SK-N-SH (cell line): ENCODE results near the gene FOSL1. TPM values are rescaled to one million over a fixed set of nuclear protein-coding genes. Genes with fewer than 3 reads are reported as not detected.

Experiments used
- CTCF ChIA-PET: fragments of 300-600, 350-600 bp; formaldehyde crosslinking; extraction: SDS; loops from one replicate; lab custom pipeline; 2021; lab: Yijun Ruan, JAX
- POLR2A ChIA-PET: fragments of 350-600 bp; sonication (Branson Sonifier 250); formaldehyde crosslinking; extraction: SDS; loops from one replicate; lab custom pipeline; 2020; ENCODE audit warnings: antibody characterized with exemption, inconsistent platforms; lab: Yijun Ruan, JAX
- DNase-seq: peaks from one replicate; pipeline ENCODE4 v3.0.0; 2012
- H2AFZ ChIP-seq: fragments of 200-600 bp; sonication (generic); 2 replicates; pipeline ENCODE4 v1.8.1; 2016; ENCODE audit warnings: antibody characterized with exemption, mild to moderate bottlenecking, low read depth
- H3F3A ChIP-seq: fragments of 200-600 bp; sonication (generic); replicated peaks from 2 replicates; pipeline ENCODE3; 2016; ENCODE audit warnings: antibody characterized with exemption, mild to moderate bottlenecking; ENCODE audit not compliant: insufficient read depth
- H3K27ac ChIP-seq, 2 experiments: fragments of 200-500 bp in 1 of 2; fragments of 200-600 bp in 1 of 2; sonication (Bioruptor generic) in 1 of 2; sonication (generic), shearing (Covaris generic) in 1 of 2; 2 replicates each; pipeline versions ENCODE4 v1.5.1 to v1.6.1; 2014 to 2016; ENCODE audit warnings: low read depth in 2 of 2, inconsistent platforms in 1 of 2, low read length in 1 of 2, mild to moderate bottlenecking in 1 of 2, mixed read lengths in 1 of 2
- H3K27me3 ChIP-seq: fragments of 200-600 bp; sonication (generic), shearing (Covaris generic); 2 replicates; pipeline ENCODE4 v1.6.1; 2016; ENCODE audit warnings: mixed run types; ENCODE audit not compliant: insufficient read depth
- H3K36me3 ChIP-seq, 2 experiments: fragments of 200-500 bp in 1 of 2; fragments of 200-600 bp in 1 of 2; sonication (Bioruptor generic) in 1 of 2; sonication (generic) in 1 of 2; replicated peaks in 1 of 2; 2 replicates each; pipeline versions ENCODE3 to v1.5.1; 2014 to 2016; ENCODE audit warnings: low read length in 1 of 2, mild to moderate bottlenecking in 1 of 2; ENCODE audit not compliant: insufficient read depth in 2 of 2, control insufficient read depth in 1 of 2
- H3K4me1 ChIP-seq, 2 experiments: fragments of 200-500 bp in 1 of 2; fragments of 200-600 bp in 1 of 2; sonication (Bioruptor generic) in 1 of 2; sonication (generic), shearing (Covaris generic) in 1 of 2; 2 replicates each; pipeline versions ENCODE4 v1.5.1 to v1.6.1; 2014 to 2016; ENCODE audit warnings: low read depth in 1 of 2, low read length in 1 of 2, mixed run types in 1 of 2; ENCODE audit not compliant: insufficient read depth in 2 of 2, control insufficient read depth in 1 of 2
- H3K4me2 ChIP-seq: fragments of 200-600 bp; sonication (generic), shearing (Covaris generic); 2 replicates; pipeline ENCODE4 v1.6.1; 2017; ENCODE audit warnings: mixed run types
- H3K4me3 ChIP-seq, 2 experiments: fragments of 200-500 bp in 1 of 2; fragments of 200-600 bp in 1 of 2; sonication (Bioruptor generic) in 1 of 2; sonication (generic), shearing (Covaris generic) in 1 of 2; 2 replicates each; pipeline versions ENCODE4 v1.5.1 to v1.8.1; 2014 to 2016; ENCODE audit warnings: low read depth in 2 of 2, inconsistent platforms in 1 of 2, low read length in 1 of 2, mild to moderate bottlenecking in 1 of 2, mixed read lengths in 1 of 2, moderate library complexity in 1 of 2
- H3K79me2 ChIP-seq: fragments of 200-600 bp; sonication (generic); 2 replicates; pipeline ENCODE4 v1.8.1; 2017; ENCODE audit warnings: mild to moderate bottlenecking; ENCODE audit not compliant: insufficient read depth
- H3K9ac ChIP-seq: fragments of 200-600 bp; sonication (generic); 2 replicates; pipeline ENCODE4 v1.6.1; 2017; ENCODE audit warnings: mixed run types
- H3K9me2 ChIP-seq: fragments of 200-600 bp; sonication (generic); 2 replicates; pipeline ENCODE4 v1.6.1; 2017; ENCODE audit warnings: mixed run types
- H3K9me3 ChIP-seq: fragments of 200-600 bp; sonication (generic); 2 replicates; pipeline ENCODE4 v1.6.1; 2017; ENCODE audit warnings: mixed run types, mild to moderate bottlenecking, moderate library complexity
- H4K20me1 ChIP-seq: fragments of 200-600 bp; sonication (generic); 2 replicates; pipeline ENCODE4 v1.6.1; 2017; ENCODE audit warnings: mild to moderate bottlenecking, mixed run types; ENCODE audit not compliant: insufficient read depth
- EZH2phosphoT487 ChIP-seq: fragments of 200-600 bp; sonication (generic); IDR thresholded peaks from 2 replicates; pipeline ENCODE4 v1.6.1; 2017; ENCODE audit warnings: low read depth, mixed run types, mild to moderate bottlenecking, antibody characterized with exemption, moderate library complexity, borderline replicate concordance
- FOXJ3 ChIP-seq: sonication (generic); formaldehyde crosslinking; IDR thresholded peaks from 2 replicates; pipeline ENCODE4 v1.5.1; 2020; ENCODE audit warnings: mild to moderate bottlenecking, missing genetic modification reagents
- IRF3 ChIP-seq: fragments of 150-350 bp; IDR thresholded peaks from 2 replicates; pipeline ENCODE4 v1.6.1; 2016; ENCODE audit warnings: mild to moderate bottlenecking, low read depth, low read length
- MAX ChIP-seq: IDR thresholded peaks from 2 replicates; pipeline ENCODE4 v1.4.0; 2012; ENCODE audit warnings: low read depth
- MXI1 ChIP-seq: IDR thresholded peaks from 2 replicates; pipeline ENCODE4 v1.6.1; 2012; ENCODE audit warnings: mild to moderate bottlenecking, low read depth, low read length, improper control_type of control experiment
- NRF1 ChIP-seq: IDR thresholded peaks from 2 replicates; pipeline ENCODE4 v1.6.1; 2012; ENCODE audit warnings: low read depth, mild to moderate bottlenecking, low read length
- PBX3 ChIP-seq: IDR thresholded peaks from 2 replicates; pipeline ENCODE4; 2012
- POLR2AphosphoS5 ChIP-seq: IDR thresholded peaks from 2 replicates; pipeline ENCODE4 v1.6.1; 2012; ENCODE audit warnings: low read depth, low read length
- TCF12 ChIP-seq: IDR thresholded peaks from 2 replicates; pipeline ENCODE4 v1.4.0; 2012
- USF2 ChIP-seq: fragments of 150-350 bp; IDR thresholded peaks from 2 replicates; pipeline ENCODE4 v1.6.1; 2017; ENCODE audit warnings: antibody characterized with exemption, low read length, low read depth, borderline replicate concordance
- WGBS: methylation state at CpG from one replicate; pipeline ENCODE4 v1.1.6; 2017; ENCODE audit warnings: low lambda C conversion rate; 5-methylcytosine and 5-hydroxymethylcytosine counted together
- polyA plus RNA-seq, 3 experiments: library from polyadenylated mRNA; depleted of rRNA; stranded (reverse); fragments of >200 nt; gene quantifications; 2 replicates each; pipeline ENCODE4 v1.2.3, GENCODE V29; 2012

FOSL1 gene
- polyA plus RNA-seq, 1 of the 3 experiments (the other 2 are of a cell fraction): 30.1 TPM

- no peak for TF ChIP-seq IRF3
- peak; percentile 37 for TF ChIP-seq NRF1
- no peak for TF ChIP-seq PBX3
- TF ChIP-seq EZH2phosphoT487: no peak
- TF ChIP-seq FOXJ3 (CRISPR knock-in tag): no peak
- TF ChIP-seq TCF12: no peak
- no peak for TF ChIP-seq USF2
- peak; percentile 56 for TF ChIP-seq MAX
Observed at GRCh38 chr11:65859095-65859811, 40.9 kb downstream of the FOSL1 start (continued).

- ChIA-PET POLR2A (interaction anchor here (0.6 to 5.0 kb wide), 10 partner anchors 12 to 244 kb away, joined by 3 to 59 read pairs (median 6); partner anchors contain the start of genes CCDC85B, FIBP, KAT5 and PCNX3), CTCF (interaction anchor here (0.9 to 18.4 kb wide), 12 partner anchors 13 to 146 kb away, joined by 3 to 374 read pairs (median 5); partner anchors contain the start of genes BANF1, CCDC85B, CTSW and EFEMP2)
- TF ChIP-seq POLR2AphosphoS5 (no peak), MXI1 (0 out of 2 replicates have a peak, but pooled peaks have one; percentile 0), FOXJ3 (CRISPR knock-in tag) (no peak)
- Histone ChIP-seq H3K4me1 (peaks cover 10 to 33% of the 10 kb centered on the region in 2 experiments), H3K4me2 (peak overlapping the region; percentile 99), H3K36me3 (peaks cover 39 to 52% of the 10 kb centered on the region in 2 experiments), H3K9me3 (no peaks in the 10 kb centered on the region), H3K79me2 (peaks cover 74% of the 10 kb centered on the region), H4K20me1 (peaks cover 39% of the 10 kb centered on the region), H3K9ac (peak overlapping the region; percentile 70), H2AFZ (peak overlapping the region; percentile 69), H3K9me2 (no peaks in the 10 kb centered on the region), H3K27ac (peak overlapping the region; percentile 93), H3F3A (peaks cover 51% of the 10 kb centered on the region), H3K27me3 (no peaks in the 10 kb centered on the region), H3K4me3 (peak overlapping the region; percentile 97 to 99)
- no peak for DNase-seq
- WGBS: under 1% methylated on average over 10 of the region's 10 CpGs
Observed at GRCh38 chr11:65858681-65859087, 41.5 kb downstream of the FOSL1 start.
